Ascending aorta (tissue), 2 donors: ENCODE data around the gene CLCNKA. TPM values are rescaled to one million over a fixed set of nuclear protein-coding genes. Genes with fewer than 3 reads are reported as not detected.
"Not testable (repeated sequence)": the region's sequence is repeated elsewhere in the genome, so short reads cannot be mapped to it uniquely, and the experiment has no call there.

Experiments
- DNase-seq, 2 donors: peaks; one replicate each; pipeline ENCODE4 v3.0.0-alpha.2; 2019; ENCODE audit warnings: low spot score in 2 of 2
- H3K27ac ChIP-seq, 2 donors: fragments of 200-600 bp; sonication (generic); one replicate each; pipeline ENCODE4 v1.5.1; 2016 to 2017; ENCODE audit warnings: mild to moderate bottlenecking in 1 of 2
- H3K27me3 ChIP-seq: fragments of 200-600 bp; sonication (generic); one replicate; pipeline ENCODE4 v1.5.1; 2017
- H3K36me3 ChIP-seq, 2 donors: fragments of 200-600 bp; sonication (generic); one replicate each; pipeline ENCODE4 v1.5.1; 2016
- H3K4me1 ChIP-seq, 2 donors: fragments of 200-600 bp; sonication (generic); one replicate each; pipeline ENCODE4 v1.5.1; 2016 to 2017; ENCODE audit warnings: mild to moderate bottlenecking in 1 of 2
- H3K4me3 ChIP-seq, 2 donors: fragments of 200-600 bp; sonication (generic); one replicate each; pipeline ENCODE4 v1.5.1; 2016 to 2017; ENCODE audit warnings: mild to moderate bottlenecking in 1 of 2
- H3K9me3 ChIP-seq, 2 donors: fragments of 200-600 bp; sonication (generic); one replicate each; pipeline ENCODE4 v1.5.1; 2016
- intact Hi-C: fragments of 100-400 bp; cut with DNase I; formaldehyde crosslinking; loops from one replicate; pipeline ENCODE4 v1.15.1; 2023
- total RNA-seq: library from RNA; depleted of rRNA; stranded (reverse); fragments of >200 nt; gene quantifications from one replicate; pipeline ENCODE4 v1.1.0, GENCODE V29; 2016
- TF ChIP-seq, protein P1 (sequence below), 3 experiments: fragments of 200-600 bp in 2 of 3; fragments of 450-650 bp in 1 of 3; sonication (generic) in 2 of 3; IDR thresholded peaks; one replicate each; pipeline ENCODE4 v1.5.1; 2016 to 2019; ENCODE audit warnings: antibody characterized with exemption in 3 of 3, mild to moderate bottlenecking in 1 of 3, moderate library complexity in 1 of 3

The CLCNKA gene
- total RNA-seq, 1 donor from 2014 or later: not detected

DNA sequence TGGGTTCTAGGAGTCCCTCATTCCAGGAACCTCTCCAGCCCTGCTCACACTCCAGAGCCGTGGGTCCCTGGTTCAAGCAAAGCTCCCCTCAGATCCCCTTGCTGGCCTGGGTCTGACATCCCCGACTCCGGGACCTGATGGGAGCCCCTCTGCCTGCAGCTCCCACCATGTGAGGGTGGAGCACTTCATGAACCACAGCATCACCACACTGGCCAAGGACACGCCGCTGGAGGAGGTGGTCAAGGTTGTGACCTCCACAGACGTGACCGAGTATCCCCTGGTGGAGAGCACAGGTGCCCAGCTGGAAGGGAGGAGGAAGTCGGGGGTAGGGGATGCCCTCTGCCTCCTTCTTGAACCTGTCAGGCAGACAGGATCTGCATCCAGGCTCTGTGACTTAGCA lies 9.7 kb downstream of the CLCNKA start:
- intact Hi-C loops: no loop called here
- Histone ChIP-seq H3K27me3 (no peaks in the 10 kb centered on the region), H3K4me1 (peaks cover 11 to 15% of the 10 kb centered on the region in 2 donors), H3K27ac (no peak overlapping the region), H3K4me3 (no peak overlapping the region), H3K9me3 (no peaks in the 10 kb centered on the region), H3K36me3 (no peaks in the 10 kb centered on the region)
- TF ChIP-seq, protein P1, sequence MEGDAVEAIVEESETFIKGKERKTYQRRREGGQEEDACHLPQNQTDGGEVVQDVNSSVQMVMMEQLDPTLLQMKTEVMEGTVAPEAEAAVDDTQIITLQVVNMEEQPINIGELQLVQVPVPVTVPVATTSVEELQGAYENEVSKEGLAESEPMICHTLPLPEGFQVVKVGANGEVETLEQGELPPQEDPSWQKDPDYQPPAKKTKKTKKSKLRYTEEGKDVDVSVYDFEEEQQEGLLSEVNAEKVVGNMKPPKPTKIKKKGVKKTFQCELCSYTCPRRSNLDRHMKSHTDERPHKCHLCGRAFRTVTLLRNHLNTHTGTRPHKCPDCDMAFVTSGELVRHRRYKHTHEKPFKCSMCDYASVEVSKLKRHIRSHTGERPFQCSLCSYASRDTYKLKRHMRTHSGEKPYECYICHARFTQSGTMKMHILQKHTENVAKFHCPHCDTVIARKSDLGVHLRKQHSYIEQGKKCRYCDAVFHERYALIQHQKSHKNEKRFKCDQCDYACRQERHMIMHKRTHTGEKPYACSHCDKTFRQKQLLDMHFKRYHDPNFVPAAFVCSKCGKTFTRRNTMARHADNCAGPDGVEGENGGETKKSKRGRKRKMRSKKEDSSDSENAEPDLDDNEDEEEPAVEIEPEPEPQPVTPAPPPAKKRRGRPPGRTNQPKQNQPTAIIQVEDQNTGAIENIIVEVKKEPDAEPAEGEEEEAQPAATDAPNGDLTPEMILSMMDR (IDR thresholded peaks at IDR 0.05): no peak
- DNase-seq: no peak

DNA sequence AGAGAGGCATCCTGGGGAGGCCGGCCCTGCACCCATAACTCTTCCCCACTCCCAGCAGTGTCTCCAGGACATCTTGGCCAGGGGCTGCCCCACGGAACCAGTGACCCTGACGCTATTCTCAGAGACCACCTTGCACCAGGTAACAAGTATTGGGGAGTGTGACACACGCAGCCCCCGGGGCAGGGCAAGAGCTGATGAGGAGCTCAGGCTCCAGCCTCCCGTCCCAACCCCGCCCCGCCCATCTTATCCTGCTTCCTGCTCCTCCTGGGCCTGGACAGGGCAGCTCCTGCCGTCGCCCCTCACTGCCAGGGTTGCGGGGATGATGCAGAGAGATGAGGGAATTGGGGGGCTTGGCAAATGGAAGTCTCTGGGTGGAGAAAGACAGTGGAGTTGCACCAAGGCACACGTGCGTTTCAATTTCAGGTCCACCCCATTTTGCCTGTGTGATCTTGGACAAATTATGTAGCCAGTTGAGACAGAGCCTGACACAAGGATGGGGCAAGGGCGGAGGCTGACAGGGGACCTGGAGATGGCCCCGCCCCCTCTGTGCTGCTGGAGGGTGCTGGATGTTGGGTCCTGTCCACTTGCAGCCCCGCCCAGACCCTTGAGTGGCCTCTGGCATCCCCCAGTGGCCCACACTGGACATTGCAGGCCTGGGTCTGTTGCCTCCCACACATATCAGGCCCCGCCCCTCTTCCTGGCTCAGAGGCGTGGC lies 10.7 kb downstream of the CLCNKA start:
- H3K4me1 ChIP-seq: peaks cover 2 to 6% of the 10 kb centered on the region in 2 donors
- H3K27me3 ChIP-seq: no peaks in the 10 kb centered on the region
- intact Hi-C loops: loop anchor here (1.0 kb wide), 2 partner anchors 23 to 25 kb away; no protein-coding TSS in a partner anchor
- H3K27ac ChIP-seq: no peak overlapping the region
- TF ChIP-seq, protein P1 (IDR thresholded peaks at IDR 0.05): peak; percentile 100
- H3K9me3 ChIP-seq: no peaks in the 10 kb centered on the region
- no peaks in the 10 kb centered on the region for H3K36me3 ChIP-seq
- peak; percentile 59 to 94 for DNase-seq
- H3K4me3 ChIP-seq: no peak overlapping the region

DNA sequence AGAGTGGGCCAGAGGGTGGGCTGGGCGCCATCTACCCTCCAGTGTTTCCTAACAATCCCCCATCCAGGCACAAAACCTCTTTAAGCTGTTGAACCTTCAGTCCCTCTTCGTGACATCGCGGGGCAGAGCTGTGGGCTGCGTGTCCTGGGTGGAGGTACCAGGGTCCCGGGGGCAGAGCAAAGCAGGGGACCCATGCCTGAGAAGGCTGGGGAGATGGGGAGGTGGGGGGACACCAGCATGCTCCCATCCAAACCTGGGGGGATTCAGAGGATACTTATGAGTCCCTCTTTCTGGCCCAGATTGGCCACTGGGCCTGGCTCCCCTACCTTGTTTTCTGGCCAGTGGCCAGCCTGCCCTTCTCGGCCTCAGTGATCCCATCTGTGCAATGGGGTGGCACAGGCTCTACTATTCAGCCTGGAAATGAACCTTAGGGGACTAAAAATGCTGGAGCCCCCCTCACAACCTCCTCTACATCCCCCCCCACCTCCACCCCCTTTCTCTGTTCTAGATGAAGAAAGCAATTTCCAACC lies 11.3 kb downstream of the CLCNKA start:
- not testable (repeated sequence) for H3K4me3 ChIP-seq, H3K27ac ChIP-seq, H3K27me3 ChIP-seq, DNase-seq, H3K36me3 ChIP-seq, H3K9me3 ChIP-seq, H3K4me1 ChIP-seq
- intact Hi-C loops: loop anchor here (1.0 kb wide), 1 partner anchor 24 kb away; no protein-coding TSS in a partner anchor

DNA sequence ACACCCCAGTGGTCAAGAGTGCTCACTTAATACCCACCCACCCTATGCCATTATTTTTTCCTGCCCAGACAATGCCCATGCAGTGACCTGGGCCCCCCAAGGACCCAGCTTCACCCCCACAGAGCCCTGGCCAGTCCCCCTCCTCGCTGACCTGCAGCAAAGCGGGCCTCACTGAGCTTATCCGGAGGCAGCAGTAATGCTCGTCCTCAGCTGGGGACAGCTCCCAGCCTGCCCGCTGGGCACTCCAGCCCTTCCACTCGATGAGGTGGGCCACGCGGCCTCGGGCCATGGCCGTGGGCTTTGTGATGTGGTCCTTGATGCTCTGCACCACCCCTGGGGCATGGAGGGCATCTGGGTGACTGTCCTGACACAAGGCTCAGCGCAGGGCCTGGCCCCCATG lies 14.6 kb downstream of the CLCNKA start:
- H3K4me1 ChIP-seq, H3K9me3 ChIP-seq, intact Hi-C loops, H3K27ac ChIP-seq, DNase-seq, H3K4me3 ChIP-seq, H3K27me3 ChIP-seq, H3K36me3 ChIP-seq: not testable (repeated sequence)

DNA sequence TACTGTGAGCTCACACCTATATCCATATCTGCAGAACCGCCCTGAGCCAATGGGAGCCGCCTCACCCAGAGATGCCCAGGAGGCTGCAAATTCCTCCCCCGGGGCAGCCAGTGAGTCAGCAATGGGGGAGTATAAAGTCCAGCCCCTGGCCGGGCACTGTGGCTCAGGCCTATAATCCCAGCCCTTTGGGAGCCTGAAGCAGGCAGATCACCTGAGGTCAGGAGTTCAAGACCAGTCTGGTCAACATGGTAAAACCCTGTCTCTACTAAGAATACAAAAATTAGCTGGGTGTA lies 16.7 kb downstream of the CLCNKA start:
- no peak for DNase-seq
- H3K4me1 ChIP-seq: no peaks in the 10 kb centered on the region
- H3K27me3 ChIP-seq: no peaks in the 10 kb centered on the region
- H3K27ac ChIP-seq: no peak overlapping the region
- no peaks in the 10 kb centered on the region for H3K36me3 ChIP-seq
- TF ChIP-seq, protein P1 (IDR thresholded peaks at IDR 0.05): no peak
- intact Hi-C loops: no loop called here
- H3K9me3 ChIP-seq: no peaks in the 10 kb centered on the region
- no peak overlapping the region for H3K4me3 ChIP-seq

DNA sequence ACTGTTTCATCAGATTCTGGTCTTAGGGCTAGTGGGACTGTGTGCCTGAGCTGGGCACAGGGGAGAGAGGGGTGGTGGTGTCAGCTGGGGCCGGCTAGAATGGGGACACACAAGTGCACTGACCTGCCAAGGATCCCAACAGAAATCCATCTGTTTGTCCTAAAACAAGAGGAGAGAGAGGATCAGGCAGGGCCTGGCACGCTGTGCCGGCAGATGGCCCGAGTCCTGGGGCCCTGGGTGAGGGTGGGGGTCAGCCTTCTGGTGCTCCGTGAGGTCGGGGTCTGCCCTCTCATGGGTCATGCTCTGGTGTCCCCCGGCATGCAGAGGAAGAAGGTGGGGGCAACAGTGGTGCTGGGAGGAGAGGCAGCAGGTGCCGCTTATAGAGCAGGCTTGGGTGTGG lies 18.0 kb downstream of the CLCNKA start:
- H3K27ac ChIP-seq, H3K27me3 ChIP-seq, H3K36me3 ChIP-seq, intact Hi-C loops, H3K4me3 ChIP-seq, H3K9me3 ChIP-seq, H3K4me1 ChIP-seq, DNase-seq: not testable (repeated sequence)

DNA sequence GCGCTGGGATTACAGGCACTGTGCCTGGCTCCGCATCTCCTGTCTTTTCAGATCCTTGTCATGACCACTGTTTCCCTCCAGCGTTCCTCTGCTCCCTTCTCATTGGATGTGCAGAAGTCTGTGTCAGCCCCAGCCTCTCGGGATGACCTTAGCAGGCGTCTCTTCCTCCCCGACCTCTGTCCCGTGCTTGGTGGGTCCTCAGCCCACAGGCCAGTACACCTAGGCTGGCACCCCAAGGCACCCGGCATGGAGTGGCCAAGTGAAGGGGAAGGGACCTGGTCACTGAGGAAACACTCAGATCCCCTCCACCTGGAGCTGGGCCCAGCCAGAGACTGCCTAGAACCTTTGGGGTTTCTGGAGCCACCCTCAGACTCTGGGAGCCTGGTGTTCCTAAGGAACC lies 19.4 kb downstream of the CLCNKA start:
- Histone ChIP-seq H3K27me3 (no peaks in the 10 kb centered on the region), H3K4me3 (no peak overlapping the region), H3K27ac (no peak overlapping the region), H3K4me1 (no peaks in the 10 kb centered on the region), H3K36me3 (no peaks in the 10 kb centered on the region), H3K9me3 (no peaks in the 10 kb centered on the region)
- DNase-seq: no peak
- TF ChIP-seq, protein P1 (IDR thresholded peaks at IDR 0.05): no peak
- intact Hi-C loops: no loop called here
